ENCODE measurements around the gene KLHDC7B. TPM values are rescaled to one million over a fixed set of nuclear protein-coding genes. Genes with fewer than 3 reads are reported as not detected.

The KLHDC7B gene
- total RNA-seq (under 1 TPM; 0.29 to 0.73 TPM), polyA plus RNA-seq (ENCODE audit: insufficient read length in 6 of 6) (under 1 TPM in 3 of 6 donors, not detected in 3; 0.03 to 0.07 (median 0.06) TPM)
- long read RNA-seq, donor 1: 0 reads
- long read RNA-seq, donor 2, partial matches to known transcripts: 0 of 1 reads
- long read RNA-seq, donor 2, other reads (novel, unspliced or antisense): 0 of 1 reads
- long read RNA-seq, donor 3: 0 reads
- long read RNA-seq, donor 4: 0 reads
- long read RNA-seq, donor 5: 0 reads
- long read RNA-seq, donor 6: 0 reads
- long read RNA-seq, donor 7: 0 reads
- long read RNA-seq, donor 8: 0 reads
- long read RNA-seq, donor 9: 0 reads
- long read RNA-seq, donor 10: 0 reads
- long read RNA-seq, donor 11, full-length matches to known transcripts: 1 of 1 reads
- long read RNA-seq, donor 11, partial matches to known transcripts: 0 of 1 reads
- long read RNA-seq, donor 11, other reads (novel, unspliced or antisense): 0 of 1 reads
- long read RNA-seq, donor 12: 0 reads

DNA sequence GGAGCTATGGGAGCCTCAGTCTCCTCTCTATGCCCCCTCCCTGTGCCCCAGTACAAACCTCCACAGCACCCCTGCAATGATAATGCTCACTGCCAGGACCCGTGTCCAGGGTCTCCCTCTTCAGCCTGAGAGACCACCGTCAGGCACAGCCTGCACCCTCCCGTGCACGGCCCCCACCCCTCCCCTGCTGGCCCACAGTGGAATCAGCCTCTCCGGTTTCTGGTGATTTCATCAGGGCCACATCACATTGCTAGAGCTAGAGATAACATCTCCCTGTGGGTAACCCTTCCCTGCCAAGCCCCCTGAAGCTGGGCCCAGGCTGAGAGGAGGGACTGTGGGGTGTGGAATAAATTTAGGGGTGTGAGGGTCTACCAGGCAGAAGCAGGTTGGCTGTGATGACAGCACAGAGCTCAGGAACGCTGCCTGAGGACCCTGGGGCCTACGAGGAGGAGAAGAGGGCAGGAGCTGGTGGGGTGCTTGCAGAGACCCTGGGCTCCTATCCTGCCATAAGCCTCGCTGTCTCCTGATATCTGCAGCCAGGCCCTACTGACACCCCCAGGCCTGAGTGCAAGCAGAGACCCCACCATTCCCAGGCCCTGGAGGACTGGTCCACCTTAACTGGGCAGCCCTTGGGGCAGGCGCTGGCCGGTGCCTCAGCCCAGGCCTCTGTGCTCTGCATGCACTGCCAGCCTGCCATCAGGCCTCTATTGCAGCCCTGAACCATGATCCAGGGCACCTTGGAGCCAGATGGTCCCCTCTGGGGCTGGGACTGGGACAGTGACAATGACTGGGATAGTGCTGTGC is at the start of gene KLHDC7B:
Gene KLHDC7B (plus strand): TSS at position 378 of the 804 bp plus-strand sequence. CDS start 345 bp downstream, at position 723.
- Histone ChIP-seq H3K4me3 (no peak within 1 kb of the TSS), H3K27ac (peak within 1 kb of the TSS; percentile 79 to 100), H3K36me3 (no peaks in the 10 kb centered on the region), H3K9me3 (no peaks in the 10 kb centered on the region), H3K27me3 (peaks cover 33 to 42% of the 10 kb centered on the region in 2 donors), H3K4me1 (peaks cover 13 to 73% of the 10 kb centered on the region in 2 donors)
- DNase-seq (no peak), ATAC-seq (no peak)
- intact Hi-C loops (cut with DNase I): no loop called here
- TF ChIP-seq, protein P1, sequence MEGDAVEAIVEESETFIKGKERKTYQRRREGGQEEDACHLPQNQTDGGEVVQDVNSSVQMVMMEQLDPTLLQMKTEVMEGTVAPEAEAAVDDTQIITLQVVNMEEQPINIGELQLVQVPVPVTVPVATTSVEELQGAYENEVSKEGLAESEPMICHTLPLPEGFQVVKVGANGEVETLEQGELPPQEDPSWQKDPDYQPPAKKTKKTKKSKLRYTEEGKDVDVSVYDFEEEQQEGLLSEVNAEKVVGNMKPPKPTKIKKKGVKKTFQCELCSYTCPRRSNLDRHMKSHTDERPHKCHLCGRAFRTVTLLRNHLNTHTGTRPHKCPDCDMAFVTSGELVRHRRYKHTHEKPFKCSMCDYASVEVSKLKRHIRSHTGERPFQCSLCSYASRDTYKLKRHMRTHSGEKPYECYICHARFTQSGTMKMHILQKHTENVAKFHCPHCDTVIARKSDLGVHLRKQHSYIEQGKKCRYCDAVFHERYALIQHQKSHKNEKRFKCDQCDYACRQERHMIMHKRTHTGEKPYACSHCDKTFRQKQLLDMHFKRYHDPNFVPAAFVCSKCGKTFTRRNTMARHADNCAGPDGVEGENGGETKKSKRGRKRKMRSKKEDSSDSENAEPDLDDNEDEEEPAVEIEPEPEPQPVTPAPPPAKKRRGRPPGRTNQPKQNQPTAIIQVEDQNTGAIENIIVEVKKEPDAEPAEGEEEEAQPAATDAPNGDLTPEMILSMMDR (IDR thresholded peaks at IDR 0.05): no peak

DNA sequence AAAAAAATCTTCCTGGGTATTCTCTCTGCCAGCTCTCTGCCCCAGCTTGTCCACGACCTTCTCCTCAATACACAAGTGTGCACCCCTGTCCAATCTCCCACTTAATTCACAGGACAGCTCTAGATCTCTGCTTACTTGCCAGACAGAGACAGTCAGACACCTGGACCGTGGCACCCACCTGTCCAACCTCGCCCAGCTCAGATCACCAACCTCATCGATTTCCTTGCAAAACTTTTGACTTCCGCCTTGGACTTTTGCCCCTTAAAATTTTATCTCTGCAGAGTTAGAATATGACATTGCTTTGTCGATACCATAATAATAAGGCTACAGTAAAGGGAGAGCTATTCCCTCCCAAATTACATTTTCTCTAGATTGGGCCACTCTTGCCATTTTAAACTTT is 48.6 kb upstream of the KLHDC7B start:
- Histone ChIP-seq H3K27ac (no peak overlapping the region), H3K36me3 (peaks cover 0 to 5% of the 10 kb centered on the region in 2 donors), H3K9me3 (no peaks in the 10 kb centered on the region), H3K4me3 (no peak overlapping the region), H3K27me3 (no peaks in the 10 kb centered on the region), H3K4me1 (no peaks in the 10 kb centered on the region)
- intact Hi-C loops (cut with DNase I): no loop called here
- no peak for DNase-seq
- TF ChIP-seq, protein P1 (IDR thresholded peaks at IDR 0.05): no peak
- ATAC-seq: no peak

DNA sequence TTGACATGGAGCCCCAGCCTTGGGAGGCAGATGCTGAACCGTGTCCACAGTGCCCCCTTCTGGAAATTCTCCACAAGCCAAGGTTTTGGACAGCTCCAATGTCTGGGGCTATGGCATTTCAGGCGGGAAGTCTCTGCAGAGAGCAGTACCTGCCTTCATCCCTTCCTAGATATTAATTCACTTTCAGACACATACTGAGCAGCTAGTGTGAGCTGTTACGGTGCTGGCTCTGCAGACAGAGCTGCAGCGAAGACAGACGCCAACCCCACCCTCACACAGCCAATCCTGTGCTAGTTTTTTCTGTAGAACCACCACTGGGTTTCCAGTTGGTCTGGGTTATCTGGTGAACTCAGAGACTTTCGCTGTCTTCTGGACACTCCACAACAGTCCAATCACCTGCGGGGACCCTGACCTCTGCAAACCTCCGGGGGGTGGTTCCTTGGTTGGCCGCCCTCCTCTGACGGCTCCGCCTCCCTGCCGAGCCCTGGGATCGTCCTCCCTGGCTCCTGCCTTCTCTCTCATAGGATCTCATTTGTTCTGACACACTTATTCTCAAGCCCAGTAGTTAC is 47.3 kb upstream of the KLHDC7B start:
- ATAC-seq (peak; percentile 97), DNase-seq (peak in 1 of 4 donors; percentile 67)
- H3K4me1 ChIP-seq: no peaks in the 10 kb centered on the region
- TF ChIP-seq, protein P1 (IDR thresholded peaks at IDR 0.05): peak; percentile 56 to 68
- H3K27ac ChIP-seq: no peak overlapping the region
- H3K27me3 ChIP-seq: no peaks in the 10 kb centered on the region
- H3K36me3 ChIP-seq: peaks cover 0 to 18% of the 10 kb centered on the region in 2 donors
- H3K4me3 ChIP-seq: no peak overlapping the region
- intact Hi-C loops (cut with DNase I): no loop called here
- no peaks in the 10 kb centered on the region for H3K9me3 ChIP-seq

DNA sequence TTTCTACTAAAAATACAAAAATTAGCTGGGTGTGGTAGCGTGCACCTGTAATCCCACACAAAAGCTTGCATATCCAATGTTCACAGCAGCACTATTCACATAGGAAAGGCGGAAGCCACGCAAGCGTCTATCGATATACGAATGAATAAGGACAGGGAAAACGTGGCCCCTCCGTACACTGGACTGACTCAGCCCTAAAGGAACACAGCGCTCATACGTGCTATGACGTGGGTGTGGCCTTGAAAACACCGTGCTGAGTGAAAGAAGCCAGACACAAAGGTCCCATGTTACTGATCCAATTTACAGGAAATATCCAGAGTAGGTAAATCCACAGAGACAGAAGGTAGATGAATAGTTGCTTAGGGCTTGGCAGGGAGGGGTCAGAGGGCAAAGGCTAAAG is 45.2 kb upstream of the KLHDC7B start:
- H3K36me3 ChIP-seq: peaks cover 0 to 35% of the 10 kb centered on the region in 2 donors

More for the DNA sequence above, 45.2 kb upstream of the KLHDC7B start:
- DNase-seq: no peak
- Histone ChIP-seq H3K4me3 (no peak overlapping the region), H3K9me3 (no peaks in the 10 kb centered on the region), H3K27me3 (no peaks in the 10 kb centered on the region), H3K27ac (no peak overlapping the region), H3K4me1 (no peaks in the 10 kb centered on the region)
- intact Hi-C loops (cut with DNase I): loop anchor here in 1 of 2 donors (10.0 kb wide), 1 partner anchor 94 kb away; no protein-coding TSS in a partner anchor
- no peak for ATAC-seq
- TF ChIP-seq, protein P1 (IDR thresholded peaks at IDR 0.05): no peak

All from left lung (tissue), 14 donors.